Liver (tissue), 9 donors: ENCODE results near the gene VEPH1. TPM values are rescaled to one million over a fixed set of nuclear protein-coding genes. Genes with fewer than 3 reads are reported as not detected.

Source experiments
- DNase-seq: peaks from one replicate; pipeline ENCODE4 v3.0.0-alpha.2; 2017; ENCODE audit warnings: low spot score
- H3K27ac ChIP-seq, 2 donors: one replicate each; pipeline ENCODE4 v1.7.0; 2013; ENCODE audit warnings: inconsistent platforms in 2 of 2, low read length in 2 of 2, control low read depth in 1 of 2, low read depth in 1 of 2, mild to moderate bottlenecking in 1 of 2
- H3K27me3 ChIP-seq, 4 donors: one replicate each; pipeline versions ENCODE4 v1.6.1 to v1.7.0; 2013; ENCODE audit warnings: low read length in 3 of 4, inconsistent platforms in 1 of 4, mild to moderate bottlenecking in 1 of 4, moderate library complexity in 1 of 4; ENCODE audit not compliant: control insufficient read depth in 4 of 4, insufficient read depth in 4 of 4
- H3K36me3 ChIP-seq, 4 donors: one replicate each; pipeline versions ENCODE4 v1.6.1 to v1.7.0; 2013; ENCODE audit warnings: low read length in 3 of 4, mild to moderate bottlenecking in 3 of 4, low read depth in 1 of 4, moderate library complexity in 1 of 4; ENCODE audit not compliant: control insufficient read depth in 4 of 4, insufficient read depth in 3 of 4
- H3K4me1 ChIP-seq, 4 donors: one replicate each; pipeline versions ENCODE4 v1.6.1 to v1.7.0; 2013; ENCODE audit warnings: low read length in 3 of 4, mild to moderate bottlenecking in 3 of 4, moderate library complexity in 1 of 4; ENCODE audit not compliant: control insufficient read depth in 4 of 4, insufficient read depth in 4 of 4
- H3K4me3 ChIP-seq, 3 donors: one replicate each; pipeline versions ENCODE4 v1.6.1 to v1.7.0; 2013; ENCODE audit warnings: low read length in 3 of 3, control low read depth in 1 of 3, low read depth in 1 of 3, mild to moderate bottlenecking in 1 of 3
- H3K9ac ChIP-seq, 2 donors: one replicate each; pipeline ENCODE4 v1.7.0; 2013; ENCODE audit warnings: low read length in 2 of 2, mild to moderate bottlenecking in 2 of 2, moderate library complexity in 2 of 2, control low read depth in 1 of 2, low read depth in 1 of 2
- H3K9me3 ChIP-seq, 4 donors: one replicate each; pipeline versions ENCODE4 v1.6.1 to v1.7.0; 2013; ENCODE audit warnings: low read length in 3 of 4; ENCODE audit not compliant: control insufficient read depth in 4 of 4
- EGR1 ChIP-seq, 2 donors: IDR thresholded peaks; 2 replicates each; pipeline ENCODE4 v1.6.1; 2016 to 2018; ENCODE audit warnings: antibody characterized with exemption in 2 of 2, low read depth in 2 of 2
- FOXA1 ChIP-seq: IDR thresholded peaks from 2 replicates; pipeline ENCODE4 v1.6.1; 2016; ENCODE audit warnings: antibody characterized with exemption
- FOXA2 ChIP-seq: IDR thresholded peaks from 2 replicates; pipeline ENCODE4 v1.6.1; 2016; ENCODE audit warnings: antibody characterized with exemption
- GABPA ChIP-seq, 2 donors: IDR thresholded peaks in 1 of 2; conservative IDR thresholded peaks in 1 of 2; 2 replicates each; pipeline ENCODE4 v1.6.1; 2016; ENCODE audit warnings: antibody characterized with exemption in 2 of 2, mild to moderate bottlenecking in 1 of 2, moderate library complexity in 1 of 2
- HNF4A ChIP-seq, 2 donors: conservative IDR thresholded peaks; 2 replicates each; pipeline ENCODE4 v1.6.1; 2016; ENCODE audit warnings: antibody characterized with exemption in 2 of 2, mild to moderate bottlenecking in 2 of 2
- HNF4G ChIP-seq: IDR thresholded peaks from 2 replicates; pipeline ENCODE4 v1.6.1; 2016; ENCODE audit warnings: antibody characterized with exemption
- JUND ChIP-seq, 2 donors: IDR thresholded peaks; 2 replicates each; pipeline ENCODE4 v1.6.1; 2016; ENCODE audit warnings: antibody characterized with exemption in 2 of 2
- MAX ChIP-seq: IDR thresholded peaks from 2 replicates; pipeline ENCODE4 v1.6.1; 2016; ENCODE audit warnings: antibody characterized with exemption
- NR2F2 ChIP-seq: IDR thresholded peaks from 2 replicates; pipeline ENCODE4 v1.6.1; 2016; ENCODE audit warnings: antibody characterized with exemption
- RAD21 ChIP-seq, 2 donors: IDR thresholded peaks; 2 replicates each; pipeline ENCODE4 v1.6.1; 2016; ENCODE audit warnings: antibody characterized with exemption in 2 of 2, mild to moderate bottlenecking in 2 of 2
- RXRA ChIP-seq, 2 donors: IDR thresholded peaks; 2 replicates each; pipeline ENCODE4 v1.6.1; 2017 to 2018; ENCODE audit warnings: antibody characterized with exemption in 2 of 2, mild to moderate bottlenecking in 1 of 2
- SP1 ChIP-seq: IDR thresholded peaks from 2 replicates; pipeline ENCODE4 v1.6.1; 2018; ENCODE audit warnings: antibody characterized with exemption, mild to moderate bottlenecking
- TAF1 ChIP-seq: conservative IDR thresholded peaks from 2 replicates; pipeline ENCODE4 v1.6.1; 2016; ENCODE audit warnings: antibody characterized with exemption, mild to moderate bottlenecking
- YY1 ChIP-seq: IDR thresholded peaks from 2 replicates; pipeline ENCODE4 v1.6.1; 2016; ENCODE audit warnings: antibody characterized with exemption, mild to moderate bottlenecking
- WGBS: extraction: QIAGEN DNeasy Blood & Tissue Kit; methylation state at CpG from one replicate; pipeline ENCODE4 v1.1.7; 2013; 5-methylcytosine and 5-hydroxymethylcytosine counted together
- polyA plus RNA-seq, 2 donors: library from polyadenylated mRNA; stranded (reverse) in 1 of 2; unstranded in 1 of 2; fragments of 200-250 nt in 1 of 2; fragments of >200 nt in 1 of 2; fragmentation: Nextera tagmentation in 1 of 2; extraction: Ambion mirVana in 1 of 2; gene quantifications; one replicate each; pipeline versions ENCODE4 v1.2.1 to v1.2.3, GENCODE V29; 2013 to 2015
- total RNA-seq, 2 donors: library from RNA; depleted of rRNA; stranded (reverse); fragments of >200 nt; gene quantifications; one replicate each; pipeline ENCODE4 v1.2.3, GENCODE V29; 2014
- TF ChIP-seq, protein P1 (sequence below): IDR thresholded peaks from 2 replicates; pipeline ENCODE4 v1.6.1; 2016; ENCODE audit warnings: antibody characterized with exemption
- TF ChIP-seq, protein P2 (sequence below): IDR thresholded peaks from 2 replicates; pipeline ENCODE4 v1.6.1; 2016; ENCODE audit warnings: antibody characterized with exemption
- TF ChIP-seq, protein P3 (sequence below): fragments of 150-350 bp; IDR thresholded peaks from 2 replicates; pipeline ENCODE4 v1.5.1; 2017; ENCODE audit warnings: improper control_type of control experiment, low read depth, low read length; ENCODE audit not compliant: missing input control
- donor health status: healthy.
- donor health status: healthy.
- donor health status: healthy.
- donor health status: healthy.
- donor health status: healthy.

The VEPH1 gene
- total and polyA plus RNA-seq, 4 donors: 0.60 to 3.3 (median 1.2) TPM

DNA sequence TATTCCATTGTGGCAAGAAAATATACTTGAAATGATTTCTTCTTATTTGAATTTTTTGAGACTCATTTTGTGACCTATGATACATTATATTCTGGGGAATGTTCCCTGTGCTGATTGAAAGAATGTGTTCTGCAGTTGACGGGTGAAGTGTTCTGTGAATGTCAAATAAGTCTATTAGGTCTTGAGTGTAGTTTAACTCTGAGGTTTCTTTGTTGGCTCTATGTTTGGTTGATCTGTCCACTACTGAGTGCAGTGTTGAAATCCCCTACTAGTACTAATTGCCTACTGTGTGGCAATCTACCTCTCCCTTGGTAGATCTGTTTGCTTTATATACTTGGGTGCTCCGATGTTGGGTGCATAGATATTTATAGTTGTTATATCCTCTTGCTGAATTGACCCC is 46.3 kb upstream of the VEPH1 start:
- H3K27me3 ChIP-seq: peaks cover 0 to 7% (median 0%) of the 10 kb centered on the region in 4 donors
- no peak overlapping the region for H3K9ac ChIP-seq
- H3K4me3 ChIP-seq: no peak overlapping the region
- peaks cover 0 to 10% (median under 1%) of the 10 kb centered on the region in 4 donors for H3K9me3 ChIP-seq
- 89% methylated on average over 2 of the region's 2 CpGs for WGBS
- no peak overlapping the region for H3K27ac ChIP-seq
- no peaks in the 10 kb centered on the region for H3K36me3 ChIP-seq
- TF ChIP-seq SP1 (no peak), HNF4A (conservative IDR thresholded peaks at IDR 0.05) (no peak), NR2F2 (no peak), FOXA2 (no peak), YY1 (no peak), TAF1 (no peak), FOXA1 (no peak), EGR1 (IDR thresholded peaks at IDR 0.05; ENCODE audit: low read depth in 2 of 2) (no peak), JUND (IDR thresholded peaks at IDR 0.05) (no peak), HNF4G (no peak), GABPA (IDR thresholded peaks at IDR 0.05 in 1 of 2, conservative IDR thresholded peaks at IDR 0.05 in 1 of 2) (no peak)
- TF ChIP-seq, protein P1, sequence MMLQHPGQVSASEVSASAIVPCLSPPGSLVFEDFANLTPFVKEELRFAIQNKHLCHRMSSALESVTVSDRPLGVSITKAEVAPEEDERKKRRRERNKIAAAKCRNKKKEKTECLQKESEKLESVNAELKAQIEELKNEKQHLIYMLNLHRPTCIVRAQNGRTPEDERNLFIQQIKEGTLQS: no peak
- TF ChIP-seq, protein P2, sequence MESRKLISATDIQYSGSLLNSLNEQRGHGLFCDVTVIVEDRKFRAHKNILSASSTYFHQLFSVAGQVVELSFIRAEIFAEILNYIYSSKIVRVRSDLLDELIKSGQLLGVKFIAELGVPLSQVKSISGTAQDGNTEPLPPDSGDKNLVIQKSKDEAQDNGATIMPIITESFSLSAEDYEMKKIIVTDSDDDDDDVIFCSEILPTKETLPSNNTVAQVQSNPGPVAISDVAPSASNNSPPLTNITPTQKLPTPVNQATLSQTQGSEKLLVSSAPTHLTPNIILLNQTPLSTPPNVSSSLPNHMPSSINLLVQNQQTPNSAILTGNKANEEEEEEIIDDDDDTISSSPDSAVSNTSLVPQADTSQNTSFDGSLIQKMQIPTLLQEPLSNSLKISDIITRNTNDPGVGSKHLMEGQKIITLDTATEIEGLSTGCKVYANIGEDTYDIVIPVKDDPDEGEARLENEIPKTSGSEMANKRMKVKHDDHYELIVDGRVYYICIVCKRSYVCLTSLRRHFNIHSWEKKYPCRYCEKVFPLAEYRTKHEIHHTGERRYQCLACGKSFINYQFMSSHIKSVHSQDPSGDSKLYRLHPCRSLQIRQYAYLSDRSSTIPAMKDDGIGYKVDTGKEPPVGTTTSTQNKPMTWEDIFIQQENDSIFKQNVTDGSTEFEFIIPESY: no peak
- DNase-seq: no peak
- no peaks in the 10 kb centered on the region for H3K4me1 ChIP-seq

- no peak for DNase-seq
- TF ChIP-seq RAD21 (IDR thresholded peaks at IDR 0.05) (no peak), SP1 (no peak), GABPA (IDR thresholded peaks at IDR 0.05 in 1 of 2, conservative IDR thresholded peaks at IDR 0.05 in 1 of 2) (no peak), NR2F2 (no peak), HNF4G (no peak), HNF4A (conservative IDR thresholded peaks at IDR 0.05) (no peak), RXRA (IDR thresholded peaks at IDR 0.05) (no peak), FOXA1 (no peak), EGR1 (IDR thresholded peaks at IDR 0.05; ENCODE audit: low read depth in 2 of 2) (no peak), FOXA2 (no peak), MAX (no peak), JUND (IDR thresholded peaks at IDR 0.05) (no peak)
- TF ChIP-seq, protein P1: no peak
- TF ChIP-seq, protein P3, sequence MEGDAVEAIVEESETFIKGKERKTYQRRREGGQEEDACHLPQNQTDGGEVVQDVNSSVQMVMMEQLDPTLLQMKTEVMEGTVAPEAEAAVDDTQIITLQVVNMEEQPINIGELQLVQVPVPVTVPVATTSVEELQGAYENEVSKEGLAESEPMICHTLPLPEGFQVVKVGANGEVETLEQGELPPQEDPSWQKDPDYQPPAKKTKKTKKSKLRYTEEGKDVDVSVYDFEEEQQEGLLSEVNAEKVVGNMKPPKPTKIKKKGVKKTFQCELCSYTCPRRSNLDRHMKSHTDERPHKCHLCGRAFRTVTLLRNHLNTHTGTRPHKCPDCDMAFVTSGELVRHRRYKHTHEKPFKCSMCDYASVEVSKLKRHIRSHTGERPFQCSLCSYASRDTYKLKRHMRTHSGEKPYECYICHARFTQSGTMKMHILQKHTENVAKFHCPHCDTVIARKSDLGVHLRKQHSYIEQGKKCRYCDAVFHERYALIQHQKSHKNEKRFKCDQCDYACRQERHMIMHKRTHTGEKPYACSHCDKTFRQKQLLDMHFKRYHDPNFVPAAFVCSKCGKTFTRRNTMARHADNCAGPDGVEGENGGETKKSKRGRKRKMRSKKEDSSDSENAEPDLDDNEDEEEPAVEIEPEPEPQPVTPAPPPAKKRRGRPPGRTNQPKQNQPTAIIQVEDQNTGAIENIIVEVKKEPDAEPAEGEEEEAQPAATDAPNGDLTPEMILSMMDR: no peak
- H3K9ac ChIP-seq: no peak overlapping the region
- peaks cover 0 to 5% (median 0%) of the 10 kb centered on the region in 4 donors for H3K4me1 ChIP-seq
- no peak overlapping the region for H3K27ac ChIP-seq
- peaks cover 0 to 5% (median 0%) of the 10 kb centered on the region in 4 donors for H3K27me3 ChIP-seq
- no peaks in the 10 kb centered on the region for H3K36me3 ChIP-seq
- no peak overlapping the region for H3K4me3 ChIP-seq
- WGBS: 78% methylated on average over 4 of the region's 4 CpGs
- peaks cover 3 to 8% (median 6%) of the 10 kb centered on the region in 4 donors for H3K9me3 ChIP-seq
These were observed 41.4 kb upstream of the VEPH1 start for GRCh38 chr3:157544501-157545130.
